GM04503 (cell line): ENCODE measurements around the gene MATCAP1.

Source experiments
- DNase-seq: peaks from one replicate; pipeline ENCODE4 v3.0.0-alpha.2; 2012; ENCODE audit warnings: low read depth

MATCAP1 gene

GRCh38 chr16:67128417-67128816 lies 55.3 kb downstream of the MATCAP1 start:
- DNase-seq, result no peak
